Naive thymus-derived CD4-positive, alpha-beta T cell (primary cell): Measurements from ENCODE around the gene AP1S3. TPM values are rescaled to one million over a fixed set of nuclear protein-coding genes. Genes with fewer than 3 reads are reported as not detected.

Experiments used
- ATAC-seq: fragments of 150-1000 bp; cut with Tn5 transposase; 2 replicates; pipeline ENCODE4 v1.10.0; 2021; ENCODE audit warnings: mild to moderate bottlenecking, moderate library complexity
- CTCF ChIA-PET: fragments of 350-600 bp; sonication (Branson Sonifier 250); formaldehyde crosslinking; loops from one replicate; lab custom pipeline; 2021; ENCODE audit warnings: antibody characterized with exemption; lab: Charles Lee
- POLR2A ChIA-PET: fragments of 350-600 bp; sonication (Branson Sonifier 250); formaldehyde crosslinking; loops from one replicate; lab custom pipeline; 2021; ENCODE audit warnings: antibody characterized with exemption, inconsistent platforms; lab: Charles Lee
- DNase-seq, 9 donors: peaks; one replicate each; pipeline versions ENCODE4 v3.0.0 to v3.0.0-alpha.2; 2020 to 2022; ENCODE audit warnings: mixed read lengths in 1 of 9
- H3K27ac ChIP-seq: one replicate; pipeline ENCODE4 v1.7.0; 2013; ENCODE audit warnings: mild to moderate bottlenecking, low read depth, low read length, moderate library complexity
- H3K27me3 ChIP-seq, 2 donors: one replicate each; pipeline ENCODE4 v1.7.0; 2013; ENCODE audit warnings: low read length in 2 of 2, mild to moderate bottlenecking in 2 of 2, moderate library complexity in 2 of 2; ENCODE audit not compliant: control insufficient read depth in 2 of 2, insufficient read depth in 2 of 2
- H3K36me3 ChIP-seq, 3 experiments: 1 replicate in 2 of 3; 2 replicates in 1 of 3; pipeline ENCODE4 v1.7.0; 2013; ENCODE audit warnings: low read length in 3 of 3, mild to moderate bottlenecking in 3 of 3, moderate library complexity in 1 of 3; ENCODE audit not compliant: insufficient read depth in 3 of 3, control insufficient read depth in 2 of 3
- H3K4me1 ChIP-seq, 2 donors: one replicate each; pipeline ENCODE4 v1.7.0; 2013; ENCODE audit warnings: low read length in 2 of 2, mild to moderate bottlenecking in 2 of 2, moderate library complexity in 1 of 2; ENCODE audit not compliant: control insufficient read depth in 2 of 2, insufficient read depth in 2 of 2
- H3K4me3 ChIP-seq: 2 replicates; pipeline ENCODE4 v1.7.0; 2013; ENCODE audit warnings: mild to moderate bottlenecking, low read length
- H3K9me3 ChIP-seq, 3 experiments: 1 replicate in 2 of 3; 2 replicates in 1 of 3; pipeline ENCODE4 v1.7.0; 2013; ENCODE audit warnings: low read length in 3 of 3; ENCODE audit not compliant: control insufficient read depth in 2 of 3
- H3K27ac Mint-ChIP-seq, 9 donors: one replicate each; pipeline ENCODE4 v1.8.0; 2020 to 2022; ENCODE audit warnings: mixed read lengths in 9 of 9, mild to moderate bottlenecking in 8 of 9, moderate library complexity in 5 of 9, inconsistent platforms in 2 of 9
- H3K27me3 Mint-ChIP-seq, 5 donors: one replicate each; pipeline ENCODE4 v1.8.0; 2021 to 2022; ENCODE audit warnings: mixed read lengths in 5 of 5, mild to moderate bottlenecking in 1 of 5
- H3K36me3 Mint-ChIP-seq, 5 donors: one replicate each; pipeline ENCODE4 v1.8.0; 2020 to 2022; ENCODE audit warnings: mixed read lengths in 5 of 5, mild to moderate bottlenecking in 3 of 5, inconsistent platforms in 1 of 5
- H3K4me1 Mint-ChIP-seq, 7 donors: one replicate each; pipeline ENCODE4 v1.8.0; 2020 to 2022; ENCODE audit warnings: mixed read lengths in 7 of 7, mild to moderate bottlenecking in 3 of 7, inconsistent platforms in 1 of 7
- H3K4me3 Mint-ChIP-seq, 10 donors: one replicate each; pipeline ENCODE4 v1.8.0; 2020 to 2022; ENCODE audit warnings: mild to moderate bottlenecking in 10 of 10, mixed read lengths in 10 of 10, moderate library complexity in 6 of 10, inconsistent platforms in 2 of 10
- H3K9me3 Mint-ChIP-seq, 11 donors: one replicate each; pipeline ENCODE4 v1.8.0; 2020 to 2022; ENCODE audit warnings: mixed read lengths in 11 of 11, mild to moderate bottlenecking in 4 of 11, inconsistent platforms in 1 of 11, moderate library complexity in 1 of 11
- intact Hi-C, 2 donors: fragments of 100-400 bp; cut with micrococcal nuclease; formaldehyde crosslinking; loops; one replicate each; pipeline ENCODE4 v1.15.1; 2023
- polyA plus RNA-seq, 2 donors: library from polyadenylated mRNA; unstranded; fragments of 300-500 nt; fragmentation: Illumina TruSeq; gene quantifications; one replicate each; pipeline ENCODE4 v1.2.3, GENCODE V29; 2021
- total RNA-seq, 6 experiments: library from RNA in 5 of 6; stranded (reverse) in 5 of 6; gene quantifications; 1 replicate in 5 of 6; 2 replicates in 1 of 6; pipeline ENCODE4 v1.2.3 and lab custom pipeline; 2021 to 2026

The AP1S3 gene
- total and polyA plus RNA-seq, 7 experiments from 2014 or later: 0.53 to 8.2 (median 1.6) TPM

DNA sequence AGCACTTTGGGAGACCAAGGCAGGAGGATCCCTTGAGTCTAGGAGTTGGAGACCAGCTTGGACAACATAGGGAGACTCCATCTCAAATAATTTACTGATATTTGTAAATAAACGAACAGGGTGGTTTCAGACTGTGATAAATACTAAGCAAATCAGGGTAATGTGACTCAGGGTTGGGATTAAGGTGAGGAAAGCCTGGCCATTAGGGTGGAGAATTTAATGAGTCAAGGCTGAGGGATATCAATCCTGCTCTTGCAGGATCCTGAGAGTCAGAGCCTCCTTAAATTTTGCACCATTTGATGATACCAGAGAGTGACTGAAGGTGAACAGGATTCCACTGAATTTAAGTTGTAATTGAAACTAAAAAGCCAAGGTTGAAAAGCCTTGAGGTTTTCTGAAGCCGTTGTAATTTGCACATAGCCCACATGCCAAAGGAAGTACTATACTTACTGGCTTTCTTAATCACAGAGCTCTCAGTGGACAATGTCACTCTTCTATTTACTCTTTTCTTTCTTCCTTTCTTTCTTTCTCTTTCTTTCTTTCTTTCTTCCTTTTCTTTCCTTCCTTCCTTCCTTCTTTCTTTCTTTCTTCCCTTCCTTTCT is 28.6 kb upstream of the AP1S3 start:
- H3K27me3 ChIP-seq: no peaks in the 10 kb centered on the region
- H3K9me3 ChIP-seq: no peaks in the 10 kb centered on the region
- intact Hi-C loops: loop anchor here (1.0 to 5.0 kb wide), 4 partner anchors 29 to 91 kb away; partner anchors contain the start of genes AP1S3 (in 2 of the 2), MRPL44 (in 1 of the 2) and WDFY1 (in 1 of the 2)
- H3K4me3 ChIP-seq: peak overlapping the region; percentile 18
- no peak overlapping the region for H3K27ac ChIP-seq
- Mint-ChIP-seq H3K36me3 (peaks cover 0 to 12% (median 11%) of the 10 kb centered on the region in 5 donors), H3K27ac (peak overlapping the region in 3 of 9 donors; percentile 7 to 85 (median 8)), H3K4me1 (peaks cover 19 to 37% (median 24%) of the 10 kb centered on the region in 7 donors), H3K9me3 (peaks cover 0 to 3% (median 0%) of the 10 kb centered on the region in 11 donors), H3K4me3 (peak overlapping the region in 9 of 10 donors; percentile 2 to 69 (median 33)), H3K27me3 (no peaks in the 10 kb centered on the region)
- no peaks in the 10 kb centered on the region for H3K36me3 ChIP-seq
- ChIA-PET POLR2A (no interaction called here), CTCF (interaction anchor here (1.3 kb wide), 1 partner anchor 128 kb away, joined by 4 read pairs; no protein-coding TSS in a partner anchor)
- H3K4me1 ChIP-seq: peaks cover 22% of the 10 kb centered on the region in 2 donors
- peak; percentile 53 for ATAC-seq
- DNase-seq: peak in 4 of 9 donors; percentile 8 to 17 (median 12)

DNA sequence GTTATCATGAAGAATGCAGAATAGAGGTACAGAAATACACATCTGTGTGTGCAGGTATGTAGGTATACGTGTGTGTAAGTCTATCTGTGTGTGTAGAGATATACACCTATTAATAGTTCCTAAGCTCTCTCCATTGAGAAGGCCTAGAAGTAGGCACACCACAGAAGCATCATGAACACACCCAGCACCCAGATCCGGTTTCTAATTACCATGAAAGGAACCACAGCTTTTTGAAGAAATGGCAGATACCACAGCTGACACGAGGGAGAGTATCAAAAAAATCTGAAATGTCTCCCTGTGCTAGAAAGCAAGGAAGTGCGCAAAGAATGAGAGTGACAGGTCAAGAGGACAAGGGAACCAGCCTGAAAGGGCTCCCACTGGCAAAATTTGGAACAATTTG is 27.7 kb upstream of the AP1S3 start:
- peaks cover 0 to 12% (median 5%) of the 10 kb centered on the region in 5 donors for H3K36me3 Mint-ChIP-seq
- intact Hi-C loops: loop anchor here (1.0 to 5.0 kb wide), 4 partner anchors 28 to 92 kb away; partner anchors contain the start of genes AP1S3 (in 1 of the 2), MRPL44 (in 1 of the 2) and WDFY1 (in 1 of the 2)

DNA sequence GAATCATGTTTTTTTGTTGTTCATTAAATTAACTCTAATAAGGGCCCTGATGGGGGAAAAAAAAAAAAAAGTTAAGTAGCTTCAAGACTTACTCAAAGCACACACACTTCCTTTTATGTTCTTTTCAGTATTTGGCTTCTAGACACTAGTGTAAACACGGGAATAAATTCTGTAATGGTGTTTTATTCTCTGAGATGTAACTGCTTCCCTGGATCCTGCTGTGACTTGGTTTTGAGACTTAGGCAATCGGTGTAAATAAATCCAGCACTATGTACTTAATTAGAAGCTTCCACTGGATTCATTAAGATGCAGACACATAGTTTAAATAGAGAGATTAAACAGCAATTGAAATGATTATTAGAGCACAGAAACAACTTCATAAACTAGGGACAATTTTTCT is 26.1 kb upstream of the AP1S3 start:
- ATAC-seq: no peak
- intact Hi-C loops: no loop called here
- POLR2A ChIA-PET: no interaction called here
- peaks cover 22 to 27% of the 10 kb centered on the region in 2 donors for H3K4me1 ChIP-seq
- DNase-seq: no peak
- no peak overlapping the region for H3K4me3 Mint-ChIP-seq
- H3K36me3 Mint-ChIP-seq: peaks cover 0 to 9% (median 0%) of the 10 kb centered on the region in 5 donors
- H3K36me3 ChIP-seq: no peaks in the 10 kb centered on the region
- H3K27ac Mint-ChIP-seq: peak overlapping the region in 1 of 9 donors; percentile 30
- CTCF ChIA-PET: no interaction called here
- peaks cover 0 to 3% (median 0%) of the 10 kb centered on the region in 11 donors for H3K9me3 Mint-ChIP-seq
- H3K27me3 ChIP-seq: no peaks in the 10 kb centered on the region
- H3K27ac ChIP-seq: no peak overlapping the region
- H3K4me1 Mint-ChIP-seq: peaks cover 20 to 41% (median 24%) of the 10 kb centered on the region in 7 donors
- H3K27me3 Mint-ChIP-seq: no peaks in the 10 kb centered on the region
- no peaks in the 10 kb centered on the region for H3K9me3 ChIP-seq
- H3K4me3 ChIP-seq: no peak overlapping the region

More for the DNA sequence above, 27.7 kb upstream of the AP1S3 start:
- peak overlapping the region in 5 of 9 donors; percentile 1 to 67 (median 9) for H3K27ac Mint-ChIP-seq
- H3K36me3 ChIP-seq: no peaks in the 10 kb centered on the region
- H3K4me3 ChIP-seq: no peak overlapping the region
- H3K27me3 Mint-ChIP-seq: no peaks in the 10 kb centered on the region
- no peaks in the 10 kb centered on the region for H3K27me3 ChIP-seq
- ChIA-PET POLR2A (interaction anchor here (0.9 kb wide), 1 partner anchor 96 kb away, joined by 4 read pairs; no protein-coding TSS in a partner anchor), CTCF (interaction anchor here (1.3 kb wide), 1 partner anchor 129 kb away, joined by 4 read pairs; no protein-coding TSS in a partner anchor)
- H3K4me1 Mint-ChIP-seq: peaks cover 19 to 41% (median 24%) of the 10 kb centered on the region in 7 donors
- peaks cover 22% of the 10 kb centered on the region in 2 donors for H3K4me1 ChIP-seq
- no peaks in the 10 kb centered on the region for H3K9me3 ChIP-seq
- H3K4me3 Mint-ChIP-seq: peak overlapping the region; percentile 38 to 77 (median 56)
- H3K9me3 Mint-ChIP-seq: peaks cover 0 to 3% (median 0%) of the 10 kb centered on the region in 11 donors
- no peak overlapping the region for H3K27ac ChIP-seq
- peak in 7 of 9 donors; percentile 38 to 81 (median 73) for DNase-seq
- peak; percentile 91 for ATAC-seq

DNA sequence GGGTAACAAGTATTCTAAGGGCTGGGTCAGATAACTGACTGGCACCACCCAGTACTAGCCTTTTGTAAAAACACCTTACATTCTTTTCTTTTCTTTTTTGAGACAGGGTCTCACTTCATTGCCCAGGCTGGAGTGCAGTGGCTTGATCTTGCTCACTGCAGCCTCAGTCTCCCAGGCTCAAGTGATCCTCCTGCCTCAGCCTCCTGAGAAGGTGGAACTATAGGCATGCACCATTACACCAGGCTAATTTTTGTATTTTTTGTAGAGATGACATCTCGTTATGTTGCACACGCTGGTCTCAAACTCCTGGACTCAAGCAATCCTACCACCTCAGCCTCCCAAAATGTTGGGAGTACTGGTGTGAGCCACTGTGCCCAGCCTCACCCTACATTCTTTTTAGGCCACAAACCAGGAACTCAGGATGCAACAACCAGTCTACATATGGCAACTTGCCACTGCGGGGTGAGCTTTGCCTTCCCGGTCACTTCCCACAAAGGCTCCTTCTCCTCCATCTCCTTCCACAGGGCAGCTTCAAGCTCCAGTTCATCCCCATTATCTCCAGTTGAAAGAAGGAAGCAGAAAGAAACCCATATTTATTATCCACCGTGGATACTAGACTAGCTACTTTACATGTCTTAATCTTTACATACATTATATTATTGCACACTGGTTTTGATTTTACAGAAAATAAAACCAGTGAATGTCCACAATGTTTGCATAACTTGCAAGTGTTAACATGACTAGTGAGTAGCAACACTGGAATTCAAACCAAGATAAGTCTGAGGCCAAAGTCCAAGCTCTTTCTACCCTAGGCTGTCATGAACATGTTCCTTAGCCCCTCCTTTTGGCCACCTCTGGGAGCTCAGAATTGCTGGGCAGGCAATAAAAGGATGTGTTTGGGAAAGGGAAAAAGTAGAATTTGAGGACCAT is 23.7 kb upstream of the AP1S3 start:
- H3K27ac Mint-ChIP-seq: peak overlapping the region in 2 of 9 donors; percentile 23 to 55

DNA sequence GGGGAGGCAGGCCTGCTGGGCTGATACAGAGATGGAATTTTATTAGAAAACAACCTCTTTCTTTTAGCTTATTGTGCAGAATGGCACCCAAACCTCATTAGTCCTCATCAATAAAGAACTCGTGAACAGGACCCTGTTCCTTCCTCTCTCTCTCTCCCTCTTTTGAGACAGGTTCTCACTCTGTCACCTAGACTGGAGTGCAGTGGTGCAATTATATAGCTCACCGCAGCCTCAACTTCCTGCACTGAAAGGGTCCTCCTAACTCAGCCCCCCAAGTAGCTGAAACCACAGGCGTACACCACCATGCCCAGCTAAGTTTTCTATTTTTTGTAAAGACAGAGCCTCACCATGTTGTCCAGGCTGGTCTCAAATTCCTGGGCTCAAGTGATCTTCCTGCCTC is 21.7 kb upstream of the AP1S3 start:
- H3K9me3 ChIP-seq: no peaks in the 10 kb centered on the region
- peaks cover 0 to 4% of the 10 kb centered on the region in 2 donors for H3K4me1 ChIP-seq
- H3K36me3 Mint-ChIP-seq: peaks cover 0 to 8% (median 0%) of the 10 kb centered on the region in 5 donors
- H3K36me3 ChIP-seq: no peaks in the 10 kb centered on the region
- no peak for DNase-seq
- no peaks in the 10 kb centered on the region for H3K9me3 Mint-ChIP-seq
- no peak overlapping the region for H3K27ac ChIP-seq
- ATAC-seq: no peak
- H3K27ac Mint-ChIP-seq: no peak overlapping the region
- intact Hi-C loops: no loop called here
- peaks cover 0 to 11% (median 0%) of the 10 kb centered on the region in 7 donors for H3K4me1 Mint-ChIP-seq
- H3K4me3 ChIP-seq: no peak overlapping the region
- H3K27me3 ChIP-seq: no peaks in the 10 kb centered on the region
- CTCF ChIA-PET: no interaction called here
- H3K27me3 Mint-ChIP-seq: no peaks in the 10 kb centered on the region
- no peak overlapping the region for H3K4me3 Mint-ChIP-seq
- POLR2A ChIA-PET: no interaction called here

More for the DNA sequence above, 23.7 kb upstream of the AP1S3 start:
- no peak overlapping the region for H3K27ac ChIP-seq
- H3K4me3 Mint-ChIP-seq: no peak overlapping the region
- no peaks in the 10 kb centered on the region for H3K27me3 Mint-ChIP-seq
- DNase-seq (no peak), ATAC-seq (no peak)
- H3K9me3 ChIP-seq: no peaks in the 10 kb centered on the region
- peaks cover 15 to 19% of the 10 kb centered on the region in 2 donors for H3K4me1 ChIP-seq
- POLR2A ChIA-PET: no interaction called here
- H3K4me1 Mint-ChIP-seq: peaks cover 15 to 23% (median 17%) of the 10 kb centered on the region in 7 donors
- H3K36me3 ChIP-seq: no peaks in the 10 kb centered on the region
- no peak overlapping the region for H3K4me3 ChIP-seq
- no peaks in the 10 kb centered on the region for H3K27me3 ChIP-seq
- peaks cover 0 to 9% (median 0%) of the 10 kb centered on the region in 5 donors for H3K36me3 Mint-ChIP-seq
- CTCF ChIA-PET: no interaction called here
- H3K9me3 Mint-ChIP-seq: peaks cover 0 to 3% (median 0%) of the 10 kb centered on the region in 11 donors
- intact Hi-C loops: no loop called here

DNA sequence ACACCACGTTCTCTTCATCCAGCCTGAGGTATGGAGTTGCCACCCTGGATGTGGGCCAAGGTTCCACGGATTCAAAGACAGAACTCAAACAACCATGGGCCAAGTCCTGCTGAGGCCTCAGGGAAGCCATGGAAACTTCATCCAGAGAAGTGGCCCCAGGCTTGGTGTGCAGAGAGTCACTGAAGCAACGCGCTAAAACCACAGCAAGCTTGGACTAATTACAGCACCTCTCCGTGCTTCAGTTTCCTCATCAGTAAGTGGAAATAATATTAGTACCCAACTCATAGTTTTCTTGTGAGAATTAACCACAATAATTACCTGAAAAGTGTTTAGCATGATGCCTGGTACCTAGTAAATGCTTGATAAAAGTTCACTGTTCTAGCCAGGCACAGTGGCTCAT is 19.2 kb upstream of the AP1S3 start:
- Histone ChIP-seq H3K4me1 (peaks cover 0 to 4% of the 10 kb centered on the region in 2 donors), H3K27ac (no peak overlapping the region), H3K9me3 (no peaks in the 10 kb centered on the region), H3K36me3 (no peaks in the 10 kb centered on the region), H3K27me3 (no peaks in the 10 kb centered on the region), H3K4me3 (no peak overlapping the region)
- DNase-seq (no peak), ATAC-seq (no peak)
- intact Hi-C loops: no loop called here
- H3K36me3 Mint-ChIP-seq: peaks cover 0 to 23% (median 6%) of the 10 kb centered on the region in 5 donors
- peak overlapping the region in 1 of 9 donors; percentile 48 for H3K27ac Mint-ChIP-seq
- no peak overlapping the region for H3K4me3 Mint-ChIP-seq
- peaks cover 0 to 4% (median 0%) of the 10 kb centered on the region in 11 donors for H3K9me3 Mint-ChIP-seq
- no peaks in the 10 kb centered on the region for H3K27me3 Mint-ChIP-seq
- peaks cover 0 to 22% (median under 1%) of the 10 kb centered on the region in 7 donors for H3K4me1 Mint-ChIP-seq
- POLR2A ChIA-PET: no interaction called here
- CTCF ChIA-PET: no interaction called here
